Left lung (tissue), 10 donors: ENCODE data around the gene MRPL53. TPM values are rescaled to one million over a fixed set of nuclear protein-coding genes. Genes with fewer than 3 reads are reported as not detected.

Experiments
- ATAC-seq: fragments of 200-7000 bp; cut with Tn5 transposase; one replicate; pipeline ENCODE4 v1.9.1; 2020; ENCODE audit warnings: moderate library complexity
- DNase-seq, 4 donors: peaks; one replicate each; pipeline ENCODE4 v3.0.0-alpha.2; 2013 to 2020
- H3K27ac ChIP-seq, 2 donors: fragments of 200-600 bp; sonication (generic) in 1 of 2; one replicate each; pipeline versions ENCODE4 v1.5.0 to v1.8.0; 2020 to 2021
- H3K27me3 ChIP-seq, 2 donors: fragments of 200-600 bp; sonication (generic) in 1 of 2; one replicate each; pipeline versions ENCODE4 v1.5.0 to v1.8.0; 2020 to 2021
- H3K36me3 ChIP-seq, 2 donors: fragments of 200-600 bp; sonication (generic) in 1 of 2; one replicate each; pipeline versions ENCODE4 v1.5.0 to v1.8.0; 2020 to 2021
- H3K4me1 ChIP-seq, 2 donors: fragments of 200-600 bp; one replicate each; pipeline ENCODE4 v1.8.0; 2021
- H3K4me3 ChIP-seq, 2 donors: fragments of 200-600 bp; sonication (generic) in 1 of 2; one replicate each; pipeline versions ENCODE4 v1.5.0 to v1.8.0; 2020 to 2021; ENCODE audit warnings: mild to moderate bottlenecking in 1 of 2
- H3K9me3 ChIP-seq, 2 donors: fragments of 200-600 bp; sonication (generic) in 1 of 2; one replicate each; pipeline versions ENCODE4 v1.5.0 to v1.8.0; 2020 to 2021
- intact Hi-C, 2 donors: fragments of 100-400 bp; cut with DNase I; formaldehyde crosslinking; loops; one replicate each; pipeline versions ENCODE4 v1.11.2 to v1.14.2; 2022
- polyA plus RNA-seq, 6 donors: library from polyadenylated mRNA; unstranded; fragments of 120-200 nt; gene quantifications; one replicate each; pipeline ENCODE4 v1.2.1, GENCODE V29; 2013; ENCODE audit not compliant: insufficient read length in 6 of 6
- total RNA-seq, 2 donors: library from RNA; stranded (reverse); fragmentation: NEBNext Ultra II Directional; extraction: Animal tissue kit (Norgen Biotek cat#: 25700); gene quantifications; one replicate each; pipeline ENCODE4 v1.2.1, GENCODE V29; 2021
- TF ChIP-seq, protein P1 (sequence below), 2 donors: fragments of 200-600 bp; sonication (generic) in 1 of 2; IDR thresholded peaks; one replicate each; pipeline versions ENCODE4 v1.5.0 to v1.8.0; 2021; ENCODE audit warnings: antibody characterized with exemption in 2 of 2
- donor health status: DM: no; HTN: yes; CAD: no.
- donor health status: DM: no; HTN: no; CAD: no.

Gene MRPL53
- total and polyA plus RNA-seq, 8 donors, result 33.5 to 73.6 (median 52.1) TPM

DNA sequence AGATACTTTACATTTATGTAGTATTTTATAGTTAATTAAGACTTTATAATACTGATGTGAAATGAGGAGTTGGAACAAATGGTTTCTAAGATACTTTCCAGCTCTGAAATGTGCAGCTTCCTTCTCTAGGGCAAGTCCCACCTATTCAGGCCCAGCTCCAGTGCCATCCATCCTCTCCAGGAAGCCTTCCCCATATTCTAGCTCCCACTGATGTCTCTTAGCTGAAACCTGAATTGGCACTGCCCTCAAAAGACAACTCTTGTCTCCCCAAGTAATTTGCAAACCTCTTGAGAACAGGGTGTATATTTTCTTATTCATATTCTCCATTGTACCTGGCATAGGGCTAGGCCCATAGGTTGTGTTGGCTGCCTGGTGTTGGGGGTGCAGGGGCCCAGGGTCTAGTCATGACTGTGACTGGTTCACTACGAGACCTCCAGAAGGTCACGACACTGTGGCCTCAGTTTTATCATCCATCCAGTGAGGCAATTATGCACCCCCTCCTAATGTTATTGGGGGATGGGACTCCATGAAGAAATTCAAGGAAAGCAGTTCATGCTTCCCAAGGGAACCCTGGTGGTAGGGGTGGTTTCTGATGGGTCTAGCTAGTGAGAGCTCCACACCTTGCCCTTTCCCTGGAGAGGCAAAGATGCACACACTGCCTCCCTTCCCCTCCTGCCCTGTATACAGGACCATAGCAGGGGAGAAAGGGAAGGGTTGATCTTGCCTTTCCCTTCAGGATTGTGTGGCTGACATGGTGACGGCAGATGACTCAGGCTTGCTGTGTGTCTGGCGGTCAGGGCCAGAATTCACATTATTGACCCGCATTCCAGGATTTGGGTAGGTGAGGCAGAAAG lies 48.1 kb downstream of the MRPL53 start:
- peaks cover 0 to 7% of the 10 kb centered on the region in 2 donors for H3K27me3 ChIP-seq
- peaks cover 0 to 47% of the 10 kb centered on the region in 2 donors for H3K36me3 ChIP-seq
- peaks cover 4 to 17% of the 10 kb centered on the region in 2 donors for H3K4me1 ChIP-seq
- ATAC-seq (no peak), DNase-seq (no peak)
- TF ChIP-seq, protein P1, sequence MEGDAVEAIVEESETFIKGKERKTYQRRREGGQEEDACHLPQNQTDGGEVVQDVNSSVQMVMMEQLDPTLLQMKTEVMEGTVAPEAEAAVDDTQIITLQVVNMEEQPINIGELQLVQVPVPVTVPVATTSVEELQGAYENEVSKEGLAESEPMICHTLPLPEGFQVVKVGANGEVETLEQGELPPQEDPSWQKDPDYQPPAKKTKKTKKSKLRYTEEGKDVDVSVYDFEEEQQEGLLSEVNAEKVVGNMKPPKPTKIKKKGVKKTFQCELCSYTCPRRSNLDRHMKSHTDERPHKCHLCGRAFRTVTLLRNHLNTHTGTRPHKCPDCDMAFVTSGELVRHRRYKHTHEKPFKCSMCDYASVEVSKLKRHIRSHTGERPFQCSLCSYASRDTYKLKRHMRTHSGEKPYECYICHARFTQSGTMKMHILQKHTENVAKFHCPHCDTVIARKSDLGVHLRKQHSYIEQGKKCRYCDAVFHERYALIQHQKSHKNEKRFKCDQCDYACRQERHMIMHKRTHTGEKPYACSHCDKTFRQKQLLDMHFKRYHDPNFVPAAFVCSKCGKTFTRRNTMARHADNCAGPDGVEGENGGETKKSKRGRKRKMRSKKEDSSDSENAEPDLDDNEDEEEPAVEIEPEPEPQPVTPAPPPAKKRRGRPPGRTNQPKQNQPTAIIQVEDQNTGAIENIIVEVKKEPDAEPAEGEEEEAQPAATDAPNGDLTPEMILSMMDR (IDR thresholded peaks at IDR 0.05), result no peak
- no peak overlapping the region for H3K4me3 ChIP-seq
- no peak overlapping the region for H3K27ac ChIP-seq
- no peaks in the 10 kb centered on the region for H3K9me3 ChIP-seq
- intact Hi-C loops, result no loop called here

DNA sequence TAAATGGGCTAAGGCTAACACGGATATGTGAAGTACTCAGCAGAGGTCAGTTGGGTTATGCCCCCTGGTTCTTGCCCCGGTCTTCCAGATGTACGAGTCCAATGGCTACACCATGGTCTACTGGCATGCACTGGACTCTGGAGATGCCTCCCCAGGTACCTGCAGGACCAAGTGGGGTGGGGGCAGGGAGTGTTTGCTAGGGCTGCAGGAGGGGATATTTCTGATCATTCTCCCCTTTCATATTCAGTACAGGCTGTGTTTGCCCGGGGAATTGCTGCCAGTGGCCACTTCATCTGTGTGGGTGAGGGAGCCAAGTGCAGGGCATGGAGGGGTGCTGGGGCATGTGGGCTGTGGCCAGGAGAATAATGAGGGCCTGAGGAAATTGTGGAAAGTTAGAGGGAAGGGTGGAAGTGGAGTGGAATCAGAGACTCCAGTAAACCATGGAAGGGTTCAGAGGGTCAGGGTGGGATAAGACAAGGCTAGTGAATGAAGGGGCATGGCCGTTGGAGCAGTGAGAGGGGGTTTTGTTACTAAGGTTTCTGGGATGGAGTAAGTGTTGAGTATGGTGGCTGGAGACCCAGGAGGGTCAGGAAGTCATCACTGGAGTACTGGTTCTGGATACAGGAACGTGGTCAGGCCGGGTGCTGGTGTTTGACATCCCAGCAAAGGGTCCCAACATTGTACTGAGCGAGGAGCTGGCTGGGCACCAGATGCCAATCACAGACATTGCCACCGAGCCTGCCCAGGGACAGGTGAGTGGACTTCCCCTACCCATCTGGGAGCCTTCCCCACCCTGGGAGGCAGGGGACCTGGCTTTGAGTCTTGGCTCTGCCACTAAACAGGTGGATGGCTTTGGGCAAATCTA lies 49.0 kb downstream of the MRPL53 start:
- H3K27me3 ChIP-seq, result peaks cover 0 to 7% of the 10 kb centered on the region in 2 donors
- TF ChIP-seq, protein P1 (IDR thresholded peaks at IDR 0.05), result no peak
- H3K9me3 ChIP-seq, result no peaks in the 10 kb centered on the region
- H3K36me3 ChIP-seq, result peaks cover 0 to 38% of the 10 kb centered on the region in 2 donors
- ATAC-seq (no peak), DNase-seq (no peak)
- H3K27ac ChIP-seq, result no peak overlapping the region
- intact Hi-C loops, result no loop called here
- no peak overlapping the region for H3K4me3 ChIP-seq
- H3K4me1 ChIP-seq, result peaks cover 4 to 17% of the 10 kb centered on the region in 2 donors

Other genes starting within 250 kb of the MRPL53 start
- gene SLC4A5, start 129.3 kb downstream of the MRPL53 start, total RNA-seq, result 1 to 10 TPM; 2.0 to 8.2 TPM
- 10 to 100 TPM in 2 of 6 donors, 1 to 10 TPM in 4; 6.6 to 13.8 (median 8.0) TPM for gene SLC4A5, start 129.3 kb downstream of the MRPL53 start, polyA plus RNA-seq
- gene DCTN1, start 92.4 kb downstream of the MRPL53 start, total RNA-seq, result 100 to 1,000 TPM; 121 to 132 TPM
- 100 to 1,000 TPM; 139 to 162 (median 153) TPM for gene DCTN1, start 92.4 kb downstream of the MRPL53 start, polyA plus RNA-seq
- gene C2orf81, start 51.1 kb downstream of the MRPL53 start, total RNA-seq, result 1 to 10 TPM; 2.8 to 3.4 TPM
- 1 to 10 TPM; 4.4 to 5.7 (median 5.2) TPM for gene C2orf81, start 51.1 kb downstream of the MRPL53 start, polyA plus RNA-seq
- gene WDR54, start 51.0 kb downstream of the MRPL53 start, total RNA-seq, result 10 to 100 TPM in 1 of 2 donors, 1 to 10 TPM in 1; 9.2 to 17.7 TPM
- gene WDR54, start 51.0 kb downstream of the MRPL53 start, polyA plus RNA-seq, result 10 to 100 TPM; 29.9 to 39.6 (median 36.9) TPM
- 10 to 100 TPM; 29.6 to 37.0 TPM for gene RTKN, start 30.7 kb downstream of the MRPL53 start, total RNA-seq
- 10 to 100 TPM; 42.0 to 59.5 (median 56.3) TPM for gene RTKN, start 30.7 kb downstream of the MRPL53 start, polyA plus RNA-seq
- gene INO80B, start 17.6 kb downstream of the MRPL53 start, total RNA-seq, result 10 to 100 TPM; 23.8 to 27.1 TPM
- 10 to 100 TPM; 30.7 to 44.5 (median 35.0) TPM for gene INO80B, start 17.6 kb downstream of the MRPL53 start, polyA plus RNA-seq
- 10 to 100 TPM; 38.7 to 71.7 TPM for gene WBP1, start 14.2 kb downstream of the MRPL53 start, total RNA-seq
- gene WBP1, start 14.2 kb downstream of the MRPL53 start, polyA plus RNA-seq, result 100 to 1,000 TPM; 102 to 122 (median 113) TPM
- gene MOGS, start 7.3 kb downstream of the MRPL53 start, total RNA-seq, result 10 to 100 TPM; 67.6 to 69.6 TPM
- 10 to 100 TPM; 40.5 to 51.6 (median 44.8) TPM for gene MOGS, start 7.3 kb downstream of the MRPL53 start, polyA plus RNA-seq
- gene CCDC142, start 10.3 kb upstream of the MRPL53 start, total RNA-seq, result 10 to 100 TPM; 12.1 to 17.5 TPM
- 10 to 100 TPM; 13.7 to 18.6 (median 17.4) TPM for gene CCDC142, start 10.3 kb upstream of the MRPL53 start, polyA plus RNA-seq
- 10 to 100 TPM; 22.1 to 27.0 TPM for gene TTC31, start 10.4 kb upstream of the MRPL53 start, total RNA-seq
- gene TTC31, start 10.4 kb upstream of the MRPL53 start, polyA plus RNA-seq, result 10 to 100 TPM; 31.2 to 38.4 (median 34.2) TPM
- gene LBX2, start 26.9 kb upstream of the MRPL53 start, total RNA-seq, result 1 to 10 TPM; 1.6 to 2.2 TPM
- under 1 TPM in 5 of 6 donors, not detected in 1; 0.14 to 0.86 (median 0.35) TPM for gene LBX2, start 26.9 kb upstream of the MRPL53 start, polyA plus RNA-seq
- 10 to 100 TPM; 27.1 to 33.6 TPM for gene PCGF1, start 35.0 kb upstream of the MRPL53 start, total RNA-seq
- 10 to 100 TPM; 20.4 to 27.1 (median 23.3) TPM for gene PCGF1, start 35.0 kb upstream of the MRPL53 start, polyA plus RNA-seq
- not detected for gene TLX2, start 41.8 kb upstream of the MRPL53 start, total RNA-seq
- under 1 TPM in 2 of 6 donors, not detected in 4; 0.08 TPM for gene TLX2, start 41.8 kb upstream of the MRPL53 start, polyA plus RNA-seq
- under 1 TPM; 0.24 to 0.26 TPM for gene DQX1, start 53.6 kb upstream of the MRPL53 start, total RNA-seq
- under 1 TPM; 0.13 to 0.54 (median 0.27) TPM for gene DQX1, start 53.6 kb upstream of the MRPL53 start, polyA plus RNA-seq
- 100 to 1,000 TPM; 110 to 132 TPM for gene AUP1, start 57.0 kb upstream of the MRPL53 start, total RNA-seq
- 100 to 1,000 TPM in 2 of 6 donors, 10 to 100 TPM in 4; 82.1 to 106 (median 91.0) TPM for gene AUP1, start 57.0 kb upstream of the MRPL53 start, polyA plus RNA-seq
- 10 to 100 TPM; 29.4 to 36.6 TPM for gene HTRA2, start 57.3 kb upstream of the MRPL53 start, total RNA-seq
- 10 to 100 TPM; 31.8 to 36.1 (median 33.9) TPM for gene HTRA2, start 57.3 kb upstream of the MRPL53 start, polyA plus RNA-seq
- gene LOXL3, start 81.3 kb upstream of the MRPL53 start, total RNA-seq, result 10 to 100 TPM; 10.8 to 12.2 TPM
- gene LOXL3, start 81.3 kb upstream of the MRPL53 start, polyA plus RNA-seq, result 10 to 100 TPM in 2 of 6 donors, 1 to 10 TPM in 4; 8.4 to 10.7 (median 9.7) TPM
- gene DOK1, start 82.0 kb upstream of the MRPL53 start, total RNA-seq, result 10 to 100 TPM; 26.7 to 35.2 TPM
- 10 to 100 TPM in 2 of 6 donors, 1 to 10 TPM in 4; 8.7 to 12.3 (median 9.7) TPM for gene DOK1, start 82.0 kb upstream of the MRPL53 start, polyA plus RNA-seq
- 1 to 10 TPM in 1 of 2 donors, under 1 TPM in 1; 0.47 to 1.1 TPM for gene M1AP, start 175.7 kb upstream of the MRPL53 start, total RNA-seq
- gene M1AP, start 175.7 kb upstream of the MRPL53 start, polyA plus RNA-seq, result 1 to 10 TPM in 1 of 6 donors, under 1 TPM in 5; 0.14 to 1.0 (median 0.23) TPM
- gene SEMA4F, start 181.6 kb upstream of the MRPL53 start, total RNA-seq, result 10 to 100 TPM in 1 of 2 donors, 1 to 10 TPM in 1; 9.3 to 23.8 TPM
- 1 to 10 TPM; 6.0 to 8.7 (median 6.7) TPM for gene SEMA4F, start 181.6 kb upstream of the MRPL53 start, polyA plus RNA-seq